HG02870 (cell line): ENCODE measurements around the gene PRKG2.

Source experiments
- ATAC-seq: cut with Tn5 transposase; IDR thresholded peaks from one replicate; pipeline ENCODE4 v1.9.1; 2021; ENCODE audit warnings: mild to moderate bottlenecking, moderate library complexity; ENCODE audit not compliant: unreplicated experiment

The PRKG2 gene

GRCh38 chr4:81109356-81109755 is 105.7 kb downstream of the PRKG2 start:
- ATAC-seq, result no peak

DNA sequence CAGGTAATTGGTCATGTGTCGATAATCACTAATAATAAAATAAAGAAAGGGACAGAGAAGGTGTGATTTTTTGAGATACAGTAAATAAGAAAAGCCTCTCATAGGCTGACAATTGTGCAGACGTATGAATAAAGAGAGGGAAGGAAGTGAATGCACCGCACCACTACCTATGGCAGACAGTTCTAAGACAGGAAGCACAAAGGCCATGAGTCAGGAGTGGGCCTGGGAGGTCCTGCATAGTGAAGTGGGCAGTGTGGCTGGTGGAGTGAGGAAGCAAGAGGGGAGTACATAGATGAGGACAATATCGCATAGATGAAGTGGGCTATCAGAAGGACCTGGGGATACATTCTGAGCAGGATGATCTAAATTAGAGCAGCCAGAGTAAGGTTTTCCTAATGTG is 108.9 kb downstream of the PRKG2 start:
- no peak for ATAC-seq

DNA sequence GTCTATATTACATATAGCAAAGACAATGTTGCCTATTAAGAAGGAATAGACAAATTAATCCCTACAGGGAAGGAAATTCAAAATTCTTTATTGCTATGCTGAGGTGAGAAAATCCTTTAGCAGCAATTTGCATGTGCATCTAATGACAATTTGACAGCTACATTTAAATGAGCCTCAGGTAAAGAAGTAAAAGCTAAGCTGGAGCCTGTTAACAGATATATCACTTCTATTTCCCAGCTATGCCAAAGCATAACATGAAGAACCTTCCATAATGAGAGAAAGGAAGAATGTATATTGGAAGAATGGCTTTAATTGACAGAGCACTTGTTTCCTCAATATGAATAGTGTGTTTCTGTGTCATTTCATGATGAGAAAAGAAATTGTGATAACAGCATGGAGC is 112.9 kb downstream of the PRKG2 start:
- ATAC-seq, result no peak

GRCh38 chr4:81096566-81096965 is 118.5 kb downstream of the PRKG2 start:
- no peak for ATAC-seq

- ATAC-seq, result no peak
These were observed 119.6 kb downstream of the PRKG2 start for GRCh38 chr4:81095389-81095788.

DNA sequence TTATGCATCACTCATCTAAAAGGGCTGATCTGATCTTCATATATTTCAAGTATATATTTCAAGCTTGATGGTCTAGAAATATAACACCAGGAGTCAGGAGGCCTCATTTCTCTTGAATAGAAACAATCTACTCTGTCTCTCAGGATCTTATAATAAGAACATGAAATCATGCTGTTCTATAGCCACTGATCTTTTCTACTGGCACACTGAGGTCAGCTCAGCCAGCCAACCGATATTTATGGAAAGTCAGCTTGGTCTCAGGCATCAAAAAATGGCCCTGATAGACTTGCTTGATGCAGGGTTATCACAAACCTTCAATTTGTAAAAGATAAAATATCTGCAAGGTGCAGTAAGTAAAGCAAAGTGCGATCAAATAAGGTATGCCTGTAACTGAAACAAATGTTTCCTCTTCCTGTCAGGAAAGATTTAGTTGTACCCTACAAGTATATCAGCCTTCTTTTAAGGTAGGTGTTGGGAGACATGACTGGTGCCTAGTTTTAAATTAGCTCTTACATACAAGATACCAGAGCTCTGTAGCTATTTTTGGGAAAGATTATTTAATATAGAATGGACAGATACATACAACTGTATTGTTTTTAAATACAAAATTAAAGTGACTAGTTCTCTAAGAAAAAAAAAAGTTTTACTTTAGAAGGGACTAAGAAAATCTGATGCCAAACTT is 121.2 kb downstream of the PRKG2 start:
- no peak for ATAC-seq

- no peak for ATAC-seq
These were observed 129.0 kb downstream of the PRKG2 start for GRCh38 chr4:81085979-81086378.

DNA sequence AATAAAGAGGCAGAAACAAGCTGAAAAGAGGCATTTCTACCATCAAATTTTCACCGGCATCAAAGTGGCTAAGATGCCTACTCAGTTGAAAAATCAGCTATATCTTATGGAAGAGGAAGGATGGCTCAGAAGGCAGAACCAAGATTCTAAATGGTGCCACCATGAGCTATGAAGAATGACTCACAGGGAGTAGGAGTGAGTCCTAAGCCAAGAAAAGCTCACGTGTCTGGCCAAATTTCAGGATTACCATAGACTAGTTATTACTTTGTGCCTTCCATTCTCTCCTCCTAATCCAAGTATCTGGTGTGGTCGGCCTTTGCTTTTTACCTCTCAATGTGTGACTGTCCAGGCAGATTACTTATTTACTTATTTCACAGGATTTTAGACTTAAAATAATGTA is 129.7 kb downstream of the PRKG2 start:
- no peak for ATAC-seq

- ATAC-seq, result no peak
These were observed 130.4 kb downstream of the PRKG2 start for GRCh38 chr4:81084634-81085033.

GRCh38 chr4:81084029-81084428 is 131.0 kb downstream of the PRKG2 start:
- no peak for ATAC-seq

DNA sequence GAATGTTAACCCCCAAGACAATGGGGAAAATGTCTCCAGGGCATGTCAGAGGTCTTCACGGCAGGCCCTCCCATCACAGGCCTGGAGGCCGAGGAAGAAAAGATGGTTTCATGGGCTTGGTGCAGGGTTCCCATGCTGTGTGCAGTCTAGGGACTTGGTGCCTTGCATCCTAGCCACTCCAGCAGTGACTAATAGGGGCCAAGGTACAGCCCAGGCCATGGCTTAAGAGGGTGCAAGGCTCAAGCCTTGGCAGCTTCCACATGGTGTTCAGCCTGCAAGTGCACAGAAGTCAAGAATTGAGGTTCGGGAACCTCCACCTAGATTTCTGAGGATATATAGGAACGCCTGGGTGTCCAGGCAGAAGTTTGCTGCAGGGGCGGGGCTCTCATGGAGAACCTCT is 133.9 kb downstream of the PRKG2 start:
- no peak for ATAC-seq

GRCh38 chr4:81071013-81071412 is 144.0 kb downstream of the PRKG2 start:
- no peak for ATAC-seq

DNA sequence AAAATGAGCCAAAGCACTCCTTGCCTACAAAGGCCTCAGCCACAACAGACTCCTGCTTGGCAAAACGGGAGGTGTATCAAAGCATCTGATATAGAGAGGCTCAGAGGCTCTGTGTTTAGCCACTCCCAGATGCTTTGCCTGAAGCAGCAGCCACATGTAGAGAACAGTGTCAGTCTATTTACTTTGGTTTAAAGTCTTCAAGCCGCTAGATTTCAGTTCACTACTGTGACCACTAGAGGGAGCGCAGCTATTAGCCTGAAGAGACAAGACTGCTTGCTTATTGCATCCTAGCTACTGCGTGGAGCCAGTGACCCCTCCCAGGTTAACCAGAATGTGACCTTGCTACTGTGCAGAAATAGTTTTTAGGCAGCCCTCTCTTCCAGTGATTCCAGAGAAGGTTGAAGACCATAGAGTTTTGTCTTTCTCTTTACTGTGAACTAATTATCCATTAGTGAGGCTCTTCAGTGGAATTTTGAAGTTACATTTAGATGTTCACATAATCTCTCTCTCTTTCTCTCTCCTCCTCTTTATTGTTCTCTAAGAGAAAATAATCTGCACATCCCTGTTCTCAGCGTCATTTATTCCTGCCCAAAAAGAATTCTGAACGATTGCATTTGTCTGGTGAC is 145.2 kb downstream of the PRKG2 start:
- ATAC-seq, result peak; percentile 98

DNA sequence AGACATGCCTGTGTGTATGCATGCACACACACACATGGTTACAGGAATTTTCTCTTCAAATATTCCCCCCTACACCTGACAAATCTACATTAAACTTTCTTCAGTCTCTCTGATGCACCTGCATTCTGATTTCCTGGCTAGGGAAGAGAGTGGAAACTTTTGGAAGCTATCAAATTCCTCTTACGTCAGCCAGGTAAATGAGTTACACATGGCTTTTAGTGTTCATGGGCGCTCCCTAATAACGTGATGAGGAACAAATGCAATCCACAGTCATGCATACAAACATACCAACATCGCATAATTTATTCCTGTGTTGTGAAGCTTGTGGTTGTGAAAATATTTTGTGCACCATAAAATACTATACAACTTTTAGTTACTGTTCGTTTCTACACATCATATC is 149.6 kb downstream of the PRKG2 start:
- ATAC-seq, result no peak

- ATAC-seq, result no peak
These were observed 153.0 kb downstream of the PRKG2 start for GRCh38 chr4:81062001-81062400.

DNA sequence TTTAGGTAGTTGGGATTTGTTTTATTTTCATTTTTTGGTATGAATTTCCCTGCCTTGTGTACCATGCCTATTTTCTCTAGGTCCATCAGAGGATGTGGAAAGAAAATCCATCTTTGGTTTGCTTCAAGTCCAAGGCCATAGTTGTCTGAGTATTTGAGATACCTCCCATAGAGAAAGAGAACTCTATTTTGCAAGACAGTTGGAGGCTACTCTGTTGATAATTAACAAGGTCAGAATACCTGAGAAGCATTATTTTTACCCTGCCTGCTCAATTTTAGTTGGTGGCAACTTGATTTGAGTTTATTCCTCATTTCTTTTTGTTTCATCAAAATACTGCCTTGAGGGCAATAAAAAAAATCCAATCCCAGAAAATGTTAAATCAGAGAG is 153.7 kb downstream of the PRKG2 start:
- no peak for ATAC-seq

- no peak for ATAC-seq
These were observed 154.3 kb downstream of the PRKG2 start for GRCh38 chr4:81060587-81061343.

DNA sequence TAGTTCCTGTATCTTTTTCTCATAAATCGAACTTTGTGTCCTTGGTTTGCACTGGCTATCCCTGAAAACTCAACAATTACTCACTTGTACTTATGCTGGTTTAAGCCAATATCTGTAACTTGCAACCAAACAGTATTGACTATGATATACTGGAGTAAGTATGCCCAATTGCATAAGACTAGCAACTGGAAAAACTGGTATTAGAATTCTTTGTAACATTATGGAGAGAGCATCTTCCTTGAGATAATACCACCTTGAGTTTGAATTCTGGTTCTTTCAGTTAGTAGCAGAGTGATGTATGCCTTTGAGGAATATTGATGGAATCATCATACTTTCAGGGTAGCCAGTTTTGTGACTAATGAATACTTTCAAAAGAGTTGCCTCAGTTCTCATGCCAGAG is 156.4 kb downstream of the PRKG2 start:
- no peak for ATAC-seq

- peak; percentile 100 for ATAC-seq
These were observed 162.6 kb downstream of the PRKG2 start for GRCh38 chr4:81052119-81053068.

GRCh38 chr4:81049907-81050306 is 165.1 kb downstream of the PRKG2 start:
- no peak for ATAC-seq

GRCh38 chr4:81049330-81049729 is 165.7 kb downstream of the PRKG2 start:
- ATAC-seq, result no peak
